Measurements from ENCODE around the gene CRTC2. TPM values are rescaled to one million over a fixed set of nuclear protein-coding genes. Genes with fewer than 3 reads are reported as not detected.
A peak's percentile ranks its signal among the peaks of the same experiment; 100 is the strongest.
"Not testable (repeated sequence)": the region's sequence is repeated elsewhere in the genome, so short reads cannot be mapped to it uniquely, and the experiment has no call there.

Gene CRTC2
- total RNA-seq, 1 donor from 2014 or later: 247 TPM

GRCh38 chr1:153987621-153988020 lies 29.2 kb upstream of the CRTC2 start:
- H3K4me3 Mint-ChIP-seq: no peak overlapping the region
- peak overlapping the region; percentile 90 for H3K27ac Mint-ChIP-seq
- peaks cover 56% of the 10 kb centered on the region for H3K4me1 Mint-ChIP-seq
- H3K9me3 Mint-ChIP-seq: no peaks in the 10 kb centered on the region
- CTCF ChIA-PET: interaction anchor here (0.6 to 4.6 kb wide), 24 partner anchors 10 to 477 kb away, joined by 3 to 49 read pairs (median 7); partner anchors contain the start of genes CREB3L4, DENND4B, GATAD2B and ILF2
- TF ChIP-seq CTCF (IDR thresholded peaks at IDR 0.05): no peak
- DNase-seq: no peak
- peaks cover 23% of the 10 kb centered on the region for H3K36me3 Mint-ChIP-seq (ENCODE audit: low read depth)
- intact Hi-C loops (cut with micrococcal nuclease): loop anchor here (2.0 kb wide), 1 partner anchor 477 kb away; no protein-coding TSS in a partner anchor
- POLR2A ChIA-PET: interaction anchor here (0.6 to 5.0 kb wide), 16 partner anchors 11 to 425 kb away, joined by 3 to 116 read pairs (median 16); partner anchors contain the start of genes CREB3L4, CRTC2, DENND4B and GATAD2B
- no peaks in the 10 kb centered on the region for H3K27me3 Mint-ChIP-seq
- ATAC-seq (ENCODE audit: low read depth): no peak

- Mint-ChIP-seq H3K9me3 (no peaks in the 10 kb centered on the region), H3K4me3 (peak within 1 kb of the TSS; percentile 88), H3K27ac (peak within 1 kb of the TSS; percentile 92), H3K36me3 (ENCODE audit: low read depth) (peaks cover 8% of the 10 kb centered on the region), H3K27me3 (no peaks in the 10 kb centered on the region), H3K4me1 (peaks cover 42% of the 10 kb centered on the region)
- DNase-seq (peak; percentile 46), ATAC-seq (ENCODE audit: low read depth) (peak; percentile 12)
- intact Hi-C loops (cut with micrococcal nuclease): loop anchor here (1.0 to 2.0 kb wide), 12 partner anchors 9 to 475 kb away; partner anchors contain the start of genes CREB3L4, CRTC2, DENND4B and JTB
- no peak for TF ChIP-seq CTCF (IDR thresholded peaks at IDR 0.05)
- ChIA-PET CTCF (interaction anchor here (0.8 to 4.6 kb wide), 29 partner anchors 9 to 476 kb away, joined by 3 to 49 read pairs (median 6); partner anchors contain the start of genes CREB3L4, DENND4B, GATAD2B and JTB), POLR2A (interaction anchor here (0.6 to 5.0 kb wide), 31 partner anchors 10 to 492 kb away, joined by 3 to 116 read pairs (median 6); partner anchors contain the start of genes CREB3L4, CRTC2, DENND4B and GATAD2B)
Observed at GRCh38 chr1:153985941-153986761, 27.7 kb upstream of the CRTC2 start, which contains the start of gene RAB13. Gene RAB13, minus strand, starts transcription at chr1:153986339. Its CDS starts 103 bp downstream, at chr1:153986236.

GRCh38 chr1:153985341-153985912 lies 27.0 kb upstream of the CRTC2 start:
- Mint-ChIP-seq H3K27me3 (no peaks in the 10 kb centered on the region), H3K36me3 (ENCODE audit: low read depth) (peaks cover 1% of the 10 kb centered on the region), H3K9me3 (no peaks in the 10 kb centered on the region), H3K27ac (peak overlapping the region; percentile 92), H3K4me3 (peak overlapping the region; percentile 88), H3K4me1 (peaks cover 38% of the 10 kb centered on the region)
- POLR2A ChIA-PET: interaction anchor here (0.8 to 5.0 kb wide), 22 partner anchors 9 to 351 kb away, joined by 3 to 116 read pairs (median 8); partner anchors contain the start of genes CREB3L4, CRTC2, DENND4B and GATAD2B
- intact Hi-C loops (cut with micrococcal nuclease): loop anchor here (1.0 kb wide), 2 partner anchors 8 to 18 kb away; partner anchors contain the start of genes CREB3L4 and JTB
- no peak for TF ChIP-seq CTCF (IDR thresholded peaks at IDR 0.05)
- CTCF ChIA-PET: interaction anchor here (1.1 to 4.6 kb wide), 15 partner anchors 18 to 475 kb away, joined by 3 to 49 read pairs (median 12); partner anchors contain the start of genes CREB3L4, DENND4B, GATAD2B and NPR1
- DNase-seq (peak; percentile 52), ATAC-seq (ENCODE audit: low read depth) (peak; percentile 70)

GRCh38 chr1:153984123-153984894 lies 25.9 kb upstream of the CRTC2 start:
- POLR2A ChIA-PET: interaction anchor here (0.6 to 5.0 kb wide), 11 partner anchors 9 to 423 kb away, joined by 3 to 116 read pairs (median 26); partner anchors contain the start of genes CREB3L4, CRTC2, DENND4B and GATAD2B
- peak overlapping the region; percentile 47 for H3K4me3 Mint-ChIP-seq

GRCh38 chr1:153981735-153982134 lies 23.3 kb upstream of the CRTC2 start:
- H3K27me3 Mint-ChIP-seq; H3K9me3 Mint-ChIP-seq; H3K4me3 Mint-ChIP-seq; ATAC-seq (ENCODE audit: low read depth); DNase-seq; intact Hi-C loops (cut with micrococcal nuclease); H3K27ac Mint-ChIP-seq; CTCF ChIA-PET: not testable (repeated sequence)
- Mint-ChIP-seq H3K36me3 (ENCODE audit: low read depth) (peaks cover 10% of the 10 kb centered on the region), H3K4me1 (peaks cover 42% of the 10 kb centered on the region)
- POLR2A ChIA-PET: interaction anchor here (0.6 to 8.0 kb wide), 3 partner anchors 10 to 254 kb away, joined by 3 to 230 read pairs (median 96); partner anchors contain the start of genes CREB3L4, INTS3, RPS27 and SLC39A1

More at GRCh38 chr1:153984123-153984894, 25.9 kb upstream of the CRTC2 start:
- no peak for TF ChIP-seq CTCF (IDR thresholded peaks at IDR 0.05)
- Mint-ChIP-seq H3K27ac (peak overlapping the region; percentile 13), H3K36me3 (ENCODE audit: low read depth) (no peaks in the 10 kb centered on the region), H3K27me3 (no peaks in the 10 kb centered on the region), H3K9me3 (no peaks in the 10 kb centered on the region), H3K4me1 (peaks cover 32% of the 10 kb centered on the region)
- CTCF ChIA-PET: interaction anchor here (1.2 to 4.6 kb wide), 7 partner anchors 17 to 209 kb away, joined by 3 to 49 read pairs (median 28); partner anchors contain the start of genes CREB3L4, DENND4B, GATAD2B and SLC27A3
- no peak for ATAC-seq (ENCODE audit: low read depth)
- DNase-seq: no peak
- intact Hi-C loops (cut with micrococcal nuclease): no loop called here

- DNase-seq; ATAC-seq (ENCODE audit: low read depth); H3K4me3 Mint-ChIP-seq; H3K27me3 Mint-ChIP-seq; intact Hi-C loops (cut with micrococcal nuclease); H3K27ac Mint-ChIP-seq; H3K9me3 Mint-ChIP-seq: not testable (repeated sequence)
- H3K4me1 Mint-ChIP-seq: peaks cover 32% of the 10 kb centered on the region
- ChIA-PET POLR2A (interaction anchor here (0.6 to 8.0 kb wide), 6 partner anchors 12 to 381 kb away, joined by 3 to 230 read pairs (median 68); partner anchors contain the start of genes CREB3L4, DENND4B, GATAD2B and RPS27), CTCF (interaction anchor here (0.7 to 1.9 kb wide), 3 partner anchors 34 to 165 kb away, joined by 3 to 7 read pairs (median 4); no protein-coding TSS in a partner anchor)
- peaks cover 31% of the 10 kb centered on the region for H3K36me3 Mint-ChIP-seq (ENCODE audit: low read depth)
Observed at GRCh38 chr1:153979091-153979490, 20.7 kb upstream of the CRTC2 start.
